Stimulated activated CD8-positive, alpha-beta memory T cell treated with anti-CD3 and anti-CD28 coated beads, Interleukin-4, amount 100 ng/mL, for 24 hours (primary cell): ENCODE results near the gene CD48.
"Not testable (repeated sequence)": the region's sequence is repeated elsewhere in the genome, so short reads cannot be mapped to it uniquely, and the experiment has no call there.

Source experiments
- DNase-seq: peaks from one replicate; pipeline ENCODE4 v3.0.0-alpha.2; 2020; ENCODE audit warnings: low read depth

The CD48 gene

DNA sequence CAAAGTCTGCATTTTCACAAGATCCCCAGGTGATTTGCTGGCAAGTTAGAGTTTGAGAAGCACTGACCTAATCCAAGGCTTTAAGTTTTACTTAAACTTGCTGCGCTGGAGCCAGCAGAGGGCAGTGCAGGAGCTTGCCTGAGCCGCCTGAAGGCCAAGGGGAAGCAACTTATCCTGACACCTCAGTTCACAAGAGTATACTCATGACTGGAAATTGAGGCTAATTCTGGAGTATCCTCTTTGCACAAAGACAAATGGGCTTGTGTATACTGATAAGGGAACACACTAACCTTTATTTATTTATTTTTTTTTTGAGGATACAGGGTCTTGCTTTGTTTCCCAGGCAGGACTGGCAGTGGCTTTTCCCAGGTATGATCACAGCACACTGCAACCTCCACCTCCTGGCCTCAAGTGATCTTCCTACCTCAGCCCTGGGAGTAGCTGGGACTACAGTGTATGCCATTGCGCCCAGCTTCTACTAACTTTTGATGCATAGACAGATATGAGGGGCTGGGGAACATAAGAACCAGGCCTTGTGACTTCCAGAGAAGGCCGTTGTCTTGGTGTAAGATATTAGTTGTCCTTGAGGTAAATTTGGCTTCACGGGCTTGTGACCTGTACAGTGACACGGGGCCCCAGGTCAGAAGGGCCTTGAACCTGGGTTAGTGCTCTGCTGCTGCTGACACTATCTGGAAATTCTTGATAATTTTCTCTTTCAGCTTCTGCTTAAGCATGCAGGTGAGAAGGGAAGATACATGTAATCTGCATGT, 35.8 kb downstream of the CD48 start:
- peak; percentile 58 for DNase-seq

DNA sequence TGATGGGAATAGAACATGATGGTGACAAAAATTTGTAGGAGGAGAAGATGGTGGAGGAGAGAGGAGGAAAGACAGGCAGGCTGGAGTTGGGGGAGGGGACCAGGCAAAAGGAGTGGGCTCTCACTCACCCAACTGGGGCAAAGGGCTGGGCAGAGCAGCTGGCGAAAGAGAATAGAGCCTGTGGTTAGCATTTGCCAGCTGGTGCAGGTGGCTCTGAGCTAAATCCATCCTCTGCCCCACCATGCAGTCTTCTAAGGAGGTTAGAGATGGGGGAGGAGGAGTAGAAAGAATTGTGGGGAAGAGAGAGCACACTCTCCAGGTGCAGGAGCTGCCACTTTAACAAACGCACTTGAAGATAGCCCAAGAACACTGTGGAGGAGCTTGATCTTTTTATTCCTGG, 37.2 kb downstream of the CD48 start:
- DNase-seq = no peak

DNA sequence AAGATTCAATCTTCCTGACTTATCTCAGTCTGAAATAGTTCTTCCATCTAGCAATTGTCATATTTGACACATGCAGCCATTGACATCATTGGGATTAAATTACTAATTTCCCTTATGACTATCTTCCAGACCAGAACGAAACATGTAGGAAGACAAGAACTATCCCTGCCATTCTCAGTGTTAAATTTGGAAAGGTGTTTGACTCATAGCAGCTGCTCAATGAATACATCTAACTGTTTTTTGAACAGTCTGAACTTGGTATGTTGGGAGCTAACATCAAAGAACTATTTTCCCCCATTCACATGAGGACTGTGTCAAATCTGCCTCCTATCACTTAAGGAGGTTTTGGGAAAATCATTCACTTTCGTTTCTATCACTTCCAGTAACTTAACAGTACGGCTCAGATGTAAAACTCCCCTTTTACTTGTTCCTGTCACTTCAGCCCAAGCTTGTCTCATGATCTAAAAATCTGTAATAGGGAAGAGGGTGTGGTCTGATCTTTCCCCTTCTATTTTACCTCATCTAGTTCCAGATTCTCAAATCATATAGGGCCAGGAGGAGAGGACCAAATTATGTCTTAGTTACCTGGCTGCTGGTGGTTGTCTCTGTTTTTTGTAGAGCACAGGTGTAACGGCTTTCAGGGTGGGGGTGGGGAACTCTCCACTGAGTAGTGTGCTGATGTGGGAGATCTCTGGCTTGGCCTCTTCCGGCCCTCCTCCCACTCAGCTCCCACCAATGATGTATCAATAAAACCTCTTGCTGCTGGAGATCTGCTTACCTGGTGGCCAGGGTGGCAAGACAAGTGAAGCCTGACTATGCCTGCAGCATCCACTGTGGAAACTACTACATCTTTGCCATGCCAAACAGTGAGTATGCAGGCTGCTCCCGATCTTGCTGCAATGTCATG, 38.6 kb downstream of the CD48 start:
- DNase-seq = no peak

DNA sequence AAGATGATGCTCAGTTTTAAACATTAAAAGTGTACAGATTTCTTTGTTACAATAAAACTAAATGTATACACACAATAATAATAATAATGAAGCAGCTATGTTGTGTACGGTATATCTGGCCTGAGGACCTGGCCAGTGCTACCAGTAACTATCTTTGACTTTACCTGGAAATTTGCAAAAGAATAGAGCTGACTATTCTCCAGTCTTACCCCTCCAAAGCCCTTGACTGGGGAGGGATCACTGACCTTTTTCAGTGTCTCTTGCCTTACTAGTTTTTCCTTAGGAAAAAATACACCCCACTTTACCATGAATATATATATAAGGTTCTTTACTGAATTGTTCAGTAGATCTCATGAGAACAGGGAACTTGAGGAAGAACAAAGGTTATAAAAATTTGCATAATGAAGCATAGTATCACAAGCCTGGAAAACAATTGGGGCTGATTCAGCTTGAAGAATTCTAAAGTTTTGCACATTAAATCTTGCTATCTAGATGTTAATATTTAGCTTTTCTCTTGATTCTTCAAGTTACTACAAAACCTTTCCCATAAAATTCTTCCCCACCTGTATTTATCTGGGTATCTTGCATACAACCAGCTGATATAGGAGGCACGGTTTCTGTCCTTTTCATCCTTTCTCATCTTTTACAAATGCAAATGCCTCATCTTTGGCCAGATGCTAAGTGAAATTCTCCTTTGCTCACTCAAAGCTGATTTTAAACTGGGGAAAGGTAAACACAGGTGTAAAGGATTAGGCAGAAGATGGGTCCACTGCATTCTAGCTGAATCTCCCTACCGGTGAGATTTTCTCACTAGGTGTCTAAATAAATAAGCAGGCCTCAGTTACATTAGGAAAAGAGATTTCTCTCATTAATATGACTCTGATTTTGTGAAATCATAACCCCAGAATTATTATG, 39.8 kb downstream of the CD48 start:
- DNase-seq = no peak

DNA sequence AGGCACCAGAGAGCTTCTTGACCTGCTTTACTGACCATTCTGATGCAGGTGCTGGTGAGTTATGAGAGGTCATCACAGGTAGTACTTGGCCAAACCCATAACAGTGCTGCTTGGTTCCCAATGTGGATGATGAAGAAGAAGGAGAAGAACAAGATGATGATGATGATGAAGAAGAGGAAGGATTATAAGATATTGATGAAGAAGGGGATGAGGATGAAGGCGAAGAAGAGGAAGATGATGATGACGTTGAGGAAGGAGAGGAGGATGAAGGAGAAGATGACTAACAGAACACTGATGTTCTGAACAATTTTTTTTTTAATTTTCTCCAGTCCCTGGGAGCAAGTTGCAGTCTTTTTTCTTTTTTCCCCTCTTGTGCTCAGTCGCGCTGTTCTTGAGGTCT, 40.9 kb downstream of the CD48 start:
- DNase-seq = no peak

DNA sequence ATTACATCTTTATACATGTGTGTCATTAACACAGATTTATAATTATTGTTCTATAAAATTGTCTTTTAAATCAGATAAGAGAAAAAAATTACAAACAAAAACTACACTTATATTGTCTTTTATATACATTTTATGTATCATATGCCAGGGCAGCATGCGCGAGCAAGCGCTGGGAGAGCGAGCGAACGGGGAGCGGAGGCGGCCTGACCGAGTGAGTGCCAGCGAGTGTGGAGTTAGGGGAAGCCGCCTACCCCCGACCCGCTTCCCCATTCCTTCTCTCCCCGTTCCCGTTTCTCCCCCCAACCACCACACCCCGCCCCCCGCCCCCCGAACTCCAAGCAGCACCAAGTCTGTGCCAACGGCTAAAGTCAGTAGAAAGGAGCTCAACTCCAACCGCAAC, 41.8 kb downstream of the CD48 start:
- DNase-seq = no peak

DNA sequence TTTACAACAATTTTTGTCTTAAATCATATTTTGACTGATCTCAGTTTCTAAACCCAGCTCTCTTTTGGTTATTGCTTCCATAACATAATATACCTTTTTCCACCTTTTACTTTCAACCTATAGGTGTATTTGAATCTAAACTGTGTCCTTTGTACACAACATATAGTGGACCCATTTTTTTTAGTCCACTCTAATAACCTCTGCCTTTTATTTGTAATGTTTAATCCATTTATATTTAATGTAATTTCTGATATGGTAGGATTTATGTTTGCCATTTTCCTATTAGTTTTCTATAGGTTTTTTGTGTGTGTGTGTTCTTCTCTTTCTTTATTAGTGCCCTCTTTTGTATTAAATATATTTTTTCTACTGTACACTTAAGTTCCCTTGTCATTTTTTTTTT, 42.3 kb downstream of the CD48 start:
- DNase-seq = no peak

DNA sequence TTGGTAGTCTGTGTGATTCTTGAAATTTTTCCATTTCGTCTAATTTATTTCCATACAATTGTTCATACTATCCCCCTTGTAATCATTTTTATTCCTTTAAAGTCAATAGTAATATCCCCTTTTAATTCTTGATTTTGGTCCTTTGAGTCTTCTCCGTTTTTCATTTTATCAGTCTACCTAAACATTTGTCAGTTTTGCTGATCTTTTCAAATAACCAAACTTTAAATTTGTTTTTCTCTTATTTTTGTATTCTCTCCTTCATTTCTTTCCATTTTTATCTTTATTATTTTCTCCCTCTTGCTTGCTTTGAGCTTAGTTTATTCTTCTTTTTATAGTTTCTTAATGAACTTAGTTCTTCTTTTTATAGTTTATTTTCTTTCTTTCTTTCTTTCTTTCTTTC, 43.7 kb downstream of the CD48 start:
- no peak for DNase-seq

DNA sequence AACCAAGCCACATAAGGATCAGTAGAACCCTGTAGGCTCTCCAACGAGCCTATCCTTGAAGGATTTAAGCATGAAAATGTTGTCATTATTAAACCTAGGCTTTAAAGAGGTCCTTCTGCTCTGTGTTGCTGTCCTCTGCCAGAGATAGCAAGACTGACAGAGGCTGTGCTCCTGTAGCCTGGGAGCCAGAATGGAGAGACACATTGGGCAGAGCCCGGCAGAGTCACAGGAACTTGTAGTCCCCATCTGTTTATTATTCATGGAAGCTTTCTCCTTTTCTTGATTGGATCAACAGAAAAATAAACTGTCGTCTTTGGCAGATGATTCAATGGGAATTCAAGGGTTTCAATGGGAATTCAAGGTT, 45.6 kb downstream of the CD48 start:
- DNase-seq = no peak

DNA sequence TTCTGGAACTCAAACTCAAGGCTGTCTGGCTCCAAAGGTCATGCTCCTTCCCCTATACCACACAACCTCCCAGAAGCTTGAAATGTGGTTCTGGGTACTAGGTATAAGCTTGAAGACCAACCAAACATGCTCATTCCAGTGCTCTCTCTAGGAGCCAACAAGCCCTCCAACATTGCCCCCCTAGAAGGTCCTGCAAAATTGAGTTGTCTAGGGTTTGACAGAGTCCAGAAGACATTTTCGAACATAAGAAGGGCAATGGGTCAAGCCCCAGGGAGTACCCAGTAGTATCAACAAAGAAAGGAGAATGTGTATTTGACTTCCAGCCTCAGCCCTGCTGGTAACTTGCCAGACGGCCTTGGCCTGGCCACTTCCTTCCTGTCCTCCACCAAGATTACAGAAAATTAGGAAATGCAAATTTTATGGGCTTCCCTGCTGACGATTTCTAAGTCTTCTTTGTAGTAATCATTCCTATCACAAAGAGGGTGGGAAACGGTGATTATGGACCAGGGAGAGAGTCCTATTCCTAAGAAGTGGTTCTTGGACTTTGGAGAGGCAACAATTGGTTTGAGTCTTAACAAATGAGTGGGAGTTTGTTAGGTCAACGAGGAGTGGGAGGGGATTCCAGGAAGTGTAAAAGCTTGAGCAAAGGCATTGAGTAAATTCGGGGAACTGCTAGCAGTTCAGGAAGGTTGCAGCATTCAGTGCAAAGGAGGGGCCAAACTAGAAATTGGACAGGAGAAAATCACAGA, 46.1 kb downstream of the CD48 start:
- DNase-seq = no peak

DNA sequence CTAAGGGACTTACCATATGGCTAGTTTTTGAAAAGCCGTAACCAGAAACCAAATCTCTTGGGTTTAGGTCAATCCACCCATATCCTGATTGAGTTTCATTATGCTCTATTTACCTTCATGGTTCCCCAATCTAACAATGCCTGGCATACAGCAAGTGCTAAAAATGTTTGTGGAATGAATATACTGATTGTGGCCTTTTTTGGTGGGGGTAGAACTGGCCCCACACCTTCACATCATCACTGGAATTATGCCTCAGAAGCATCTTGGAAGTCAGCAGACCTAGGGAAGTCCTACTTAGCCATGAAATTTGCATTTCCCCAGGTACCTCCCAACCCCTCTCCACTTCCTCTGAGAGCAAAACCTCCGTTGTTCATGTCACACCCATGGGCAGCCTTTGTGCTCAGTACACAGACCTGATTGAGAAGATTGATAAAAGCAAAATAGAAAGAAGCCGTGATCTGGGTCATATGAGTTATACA, 47.0 kb downstream of the CD48 start:
- DNase-seq = no peak

DNA sequence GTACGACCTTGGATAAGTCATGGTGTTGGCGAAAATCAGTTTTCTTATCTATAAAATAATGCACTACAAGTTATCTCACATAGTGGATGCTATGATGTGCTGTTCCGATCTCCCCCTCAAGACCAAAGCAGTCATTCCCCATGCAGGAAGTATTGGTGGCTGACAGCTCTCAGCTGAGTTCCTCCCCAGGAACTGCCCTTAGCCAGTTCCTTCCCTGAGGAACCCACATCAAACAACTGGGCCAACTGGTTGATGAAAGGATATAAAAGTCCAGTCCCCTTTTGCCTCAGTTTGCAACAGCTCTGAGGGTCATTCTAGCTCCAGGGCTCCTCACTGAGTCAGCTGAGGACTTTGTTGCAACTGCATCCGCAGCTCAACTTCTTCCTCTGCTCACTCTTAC, 48.7 kb downstream of the CD48 start:
- DNase-seq = no peak

DNA sequence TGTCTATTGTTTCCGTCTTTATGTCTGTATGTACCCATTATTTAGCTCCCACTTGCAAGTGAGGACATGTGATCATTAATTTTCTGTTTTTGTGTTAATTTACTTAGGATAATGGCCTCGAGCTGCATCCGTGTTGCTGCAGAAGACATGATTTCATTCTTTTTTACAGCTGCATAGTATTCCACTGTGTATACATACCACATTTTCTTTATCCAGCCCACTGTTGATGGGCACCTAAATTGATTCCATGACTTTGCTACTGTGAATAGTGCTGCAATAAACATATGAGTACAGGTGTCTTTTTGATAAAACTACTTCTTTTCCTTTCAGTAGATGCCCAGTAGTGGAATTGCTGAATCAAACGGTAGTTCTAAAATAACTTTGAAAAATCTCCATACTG, 52.1 kb downstream of the CD48 start:
- no peak for DNase-seq

DNA sequence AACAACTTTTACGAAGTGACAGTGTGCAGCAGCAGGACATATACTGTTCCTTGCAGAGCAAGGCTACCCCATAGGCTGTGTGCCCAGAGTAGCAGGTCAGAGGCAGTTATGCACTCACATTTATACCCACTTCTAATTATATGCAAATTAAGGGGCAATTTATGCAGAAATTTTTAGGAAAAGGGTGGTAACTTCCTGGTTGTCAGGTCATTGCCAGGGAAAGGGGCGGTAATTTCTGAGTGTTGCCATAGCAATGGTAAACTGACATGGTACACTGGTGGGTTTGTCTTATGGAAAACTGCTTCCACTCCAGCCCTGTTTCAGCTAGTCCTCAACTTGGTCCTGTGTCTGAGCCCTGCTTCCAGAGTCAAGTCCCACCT, 52.8 kb downstream of the CD48 start:
- no peak for DNase-seq

DNA sequence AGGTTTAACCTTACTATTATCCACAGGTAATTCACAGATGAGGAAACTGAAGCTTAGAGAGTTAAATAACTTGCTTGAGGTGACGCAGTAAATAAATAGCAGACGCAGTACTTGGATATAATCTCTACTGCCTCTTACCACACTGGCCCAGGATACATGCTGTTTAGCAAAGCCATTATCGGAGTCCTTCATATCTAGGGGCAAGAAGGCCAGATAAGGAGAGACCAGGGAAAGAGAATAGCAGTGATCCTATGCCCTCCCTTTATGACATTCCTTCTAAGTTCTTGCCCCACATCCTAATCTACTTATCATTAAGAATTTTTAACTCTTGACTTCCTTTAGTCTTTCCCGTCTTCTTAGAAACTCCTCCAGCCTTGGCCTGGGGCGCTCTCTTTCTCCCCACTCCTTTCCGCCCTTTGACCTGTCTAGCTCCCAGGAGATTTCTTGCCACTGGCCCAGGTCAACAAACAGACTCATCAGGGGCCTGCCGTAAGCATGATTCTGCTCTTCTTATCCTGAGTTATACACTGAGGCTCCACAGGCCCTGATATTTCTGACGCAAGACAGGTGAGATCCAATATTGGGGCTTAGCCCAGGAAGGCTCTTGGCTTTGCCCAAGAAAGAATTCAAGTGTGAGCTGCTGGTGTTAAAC, 53.3 kb downstream of the CD48 start:
- no peak for DNase-seq

DNA sequence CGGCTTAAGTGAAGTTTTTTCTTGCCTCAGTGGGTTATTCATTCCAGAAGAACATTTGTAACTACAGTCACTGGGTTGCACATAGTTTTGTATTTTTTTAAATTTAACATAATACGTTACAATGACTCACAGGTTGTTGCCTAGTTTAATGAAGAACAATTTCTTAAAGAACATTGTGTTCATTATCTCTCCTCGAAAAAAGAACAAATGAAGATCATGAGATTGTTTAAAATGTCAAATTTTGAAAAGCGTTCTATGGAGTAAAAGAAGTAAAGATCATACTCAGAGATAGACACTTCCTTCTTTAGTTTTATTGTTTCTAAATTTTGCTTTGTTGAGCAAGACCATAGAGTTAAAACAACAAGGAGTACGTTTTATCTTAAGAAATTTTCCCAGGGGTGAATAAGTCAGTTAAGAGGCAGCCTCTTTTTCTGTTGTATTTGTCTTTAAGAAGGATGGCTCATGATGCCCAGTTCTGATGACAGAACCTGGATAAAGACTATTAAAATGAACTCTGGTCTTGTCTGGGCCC, 54.3 kb downstream of the CD48 start:
- no peak for DNase-seq

DNA sequence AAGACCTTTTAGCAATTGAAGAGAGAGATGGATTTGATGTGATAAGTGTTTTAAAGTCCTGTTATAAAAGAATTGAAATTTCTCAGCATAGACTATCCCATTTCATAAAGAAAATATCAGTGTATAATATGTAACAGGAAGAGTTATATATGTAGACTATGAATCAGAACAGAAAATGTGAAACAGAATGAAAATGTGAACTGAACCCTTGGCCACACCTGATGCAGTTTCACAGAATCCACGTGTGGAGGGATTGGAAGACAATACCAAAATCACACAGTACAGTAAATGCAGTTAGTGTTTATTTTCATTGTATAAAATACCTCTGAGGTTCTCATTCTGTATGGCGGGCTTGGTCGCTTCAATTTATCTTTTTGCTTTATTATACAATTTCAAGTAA, 54.9 kb downstream of the CD48 start:
- DNase-seq = no peak

DNA sequence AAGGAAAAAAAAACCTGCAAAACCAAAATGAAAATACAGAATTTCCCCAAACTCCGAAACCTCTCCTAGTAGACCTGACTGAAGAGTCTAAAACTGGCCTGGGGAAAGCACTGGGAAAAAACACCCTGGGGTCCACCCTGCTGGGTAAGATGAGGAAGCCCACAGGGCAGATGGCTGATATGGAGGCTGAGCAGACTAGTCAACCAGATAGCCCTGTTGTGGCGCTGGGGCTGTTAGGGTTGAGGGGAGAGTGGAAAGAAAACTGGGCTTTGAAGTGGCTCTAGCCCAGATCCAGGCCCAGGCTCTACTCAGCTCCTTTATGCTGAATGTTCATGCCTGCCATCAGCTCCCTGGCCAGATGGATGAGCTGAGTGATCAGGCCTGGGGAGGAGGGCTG, 58.0 kb downstream of the CD48 start:
- DNase-seq = no peak

DNA sequence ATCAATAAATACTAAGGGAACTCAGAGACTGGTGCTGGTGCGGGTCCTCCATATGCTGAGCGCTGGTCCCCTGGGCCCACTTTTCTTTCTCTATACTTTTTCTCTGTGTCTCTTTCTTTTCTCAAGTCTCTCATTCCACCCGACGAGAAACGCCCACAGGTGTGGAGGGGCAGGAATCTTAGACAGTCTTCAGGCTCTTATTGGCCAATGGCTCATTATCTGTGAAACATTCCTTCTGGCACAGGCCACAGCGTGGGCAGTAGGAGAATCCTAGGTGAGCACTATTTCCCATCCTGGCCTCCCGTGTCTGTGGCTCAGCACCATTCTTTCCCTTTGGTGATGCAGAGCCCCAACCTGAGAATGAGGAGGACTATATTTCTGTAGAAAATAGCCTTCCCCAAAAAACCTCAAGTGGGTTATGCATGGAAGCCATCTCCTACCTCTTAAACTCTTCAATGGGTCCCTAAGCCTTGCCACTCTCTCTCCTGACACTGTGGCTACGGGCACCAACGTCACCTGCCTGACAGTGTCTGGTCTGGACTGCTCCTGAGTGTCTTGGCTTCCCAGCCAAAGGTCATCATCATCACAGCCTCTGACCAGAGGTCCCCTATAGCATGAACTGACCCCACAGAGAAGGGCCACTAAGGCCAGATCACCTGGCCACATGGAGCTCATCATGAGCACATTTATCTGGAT, 58.5 kb downstream of the CD48 start:
- no peak for DNase-seq

DNA sequence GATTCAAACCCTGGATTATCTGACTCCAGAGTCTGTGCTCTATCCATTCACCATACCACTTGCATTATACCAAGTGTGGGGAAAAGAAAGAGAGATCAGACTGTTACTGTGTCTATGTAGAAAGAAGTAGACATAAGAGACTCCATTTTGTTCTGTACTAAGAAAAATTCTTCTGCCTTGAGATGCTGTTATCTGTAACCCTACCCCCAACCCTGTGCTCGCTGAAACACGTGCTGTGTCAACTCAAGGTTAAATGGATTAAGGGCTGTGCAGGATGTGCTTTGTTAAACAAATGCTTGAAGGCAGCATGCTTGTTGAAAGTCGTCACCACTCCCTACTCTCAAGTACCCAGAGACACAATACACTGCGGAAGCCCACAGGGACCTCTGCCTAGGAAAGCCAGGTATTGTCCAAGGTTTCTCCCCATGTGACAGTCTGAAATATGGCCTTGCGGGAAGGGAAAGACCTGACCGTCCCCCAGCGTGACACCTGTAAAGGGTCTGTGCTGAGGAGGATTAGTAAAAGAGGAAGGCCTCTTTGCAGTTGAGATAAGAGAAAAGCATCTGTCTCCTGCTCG, 59.5 kb downstream of the CD48 start:
- not testable (repeated sequence) for DNase-seq
